Fibroblast of lung (primary cell): ENCODE measurements around the gene TMEM132E.

Experiments used
- EZH2 ChIP-seq: IDR thresholded peaks from 2 replicates; pipeline ENCODE4 v1.5.1; 2012; ENCODE audit warnings: low read length, control low read depth, mild to moderate bottlenecking; ENCODE audit errors: missing control alignments
- TF ChIP-seq, protein P1 (sequence below), 2 donors: IDR thresholded peaks in 1 of 2; conservative IDR thresholded peaks in 1 of 2; 1 replicate in 1 of 2; 2 replicates in 1 of 2; pipeline ENCODE4 v1.5.1; 2011 to 2012; ENCODE audit warnings: low read length in 2 of 2, control low read depth in 1 of 2, inconsistent platforms in 1 of 2, low read depth in 1 of 2, mild to moderate bottlenecking in 1 of 2

DNA sequence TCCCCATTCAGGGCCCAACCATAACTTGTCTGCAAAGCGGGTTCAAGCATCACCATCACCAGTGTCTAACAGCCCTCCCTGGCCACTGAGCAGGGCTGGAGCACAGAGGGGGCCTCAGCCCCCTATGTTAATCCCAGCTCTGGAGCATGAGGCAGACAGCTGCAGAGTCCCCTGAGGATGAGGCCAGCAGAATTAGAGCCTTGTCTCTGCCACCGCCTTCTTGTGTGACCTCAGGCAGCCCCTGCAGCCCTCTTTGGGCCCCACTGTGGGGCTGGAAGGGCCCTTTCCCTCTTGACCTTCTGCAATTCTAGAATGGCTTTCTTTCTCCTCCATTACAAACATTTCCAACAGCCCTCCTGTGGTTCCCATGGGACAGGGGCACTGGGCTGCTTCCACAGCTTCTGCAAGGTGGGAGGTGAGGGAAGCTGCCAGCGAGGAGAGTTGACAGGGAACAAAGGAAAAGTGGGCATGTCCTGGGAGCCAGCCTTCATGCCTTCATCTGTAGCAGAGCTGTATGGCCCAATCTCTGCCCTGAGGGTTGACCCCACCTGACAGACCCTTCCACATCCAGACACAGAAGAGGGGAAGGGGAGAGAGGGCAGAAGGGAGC lies 65.7 kb downstream of the TMEM132E start:
- TF ChIP-seq, protein P1, sequence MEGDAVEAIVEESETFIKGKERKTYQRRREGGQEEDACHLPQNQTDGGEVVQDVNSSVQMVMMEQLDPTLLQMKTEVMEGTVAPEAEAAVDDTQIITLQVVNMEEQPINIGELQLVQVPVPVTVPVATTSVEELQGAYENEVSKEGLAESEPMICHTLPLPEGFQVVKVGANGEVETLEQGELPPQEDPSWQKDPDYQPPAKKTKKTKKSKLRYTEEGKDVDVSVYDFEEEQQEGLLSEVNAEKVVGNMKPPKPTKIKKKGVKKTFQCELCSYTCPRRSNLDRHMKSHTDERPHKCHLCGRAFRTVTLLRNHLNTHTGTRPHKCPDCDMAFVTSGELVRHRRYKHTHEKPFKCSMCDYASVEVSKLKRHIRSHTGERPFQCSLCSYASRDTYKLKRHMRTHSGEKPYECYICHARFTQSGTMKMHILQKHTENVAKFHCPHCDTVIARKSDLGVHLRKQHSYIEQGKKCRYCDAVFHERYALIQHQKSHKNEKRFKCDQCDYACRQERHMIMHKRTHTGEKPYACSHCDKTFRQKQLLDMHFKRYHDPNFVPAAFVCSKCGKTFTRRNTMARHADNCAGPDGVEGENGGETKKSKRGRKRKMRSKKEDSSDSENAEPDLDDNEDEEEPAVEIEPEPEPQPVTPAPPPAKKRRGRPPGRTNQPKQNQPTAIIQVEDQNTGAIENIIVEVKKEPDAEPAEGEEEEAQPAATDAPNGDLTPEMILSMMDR (conservative IDR thresholded peaks at IDR 0.05 in 1 of 2, IDR thresholded peaks at IDR 0.05 in 1 of 2; ENCODE audit: low read depth in 1 of 2, low read length in 2 of 2): no peak
- TF ChIP-seq EZH2: no peak
